ENCODE results near the gene GPR37.

The GPR37 gene, protein sequence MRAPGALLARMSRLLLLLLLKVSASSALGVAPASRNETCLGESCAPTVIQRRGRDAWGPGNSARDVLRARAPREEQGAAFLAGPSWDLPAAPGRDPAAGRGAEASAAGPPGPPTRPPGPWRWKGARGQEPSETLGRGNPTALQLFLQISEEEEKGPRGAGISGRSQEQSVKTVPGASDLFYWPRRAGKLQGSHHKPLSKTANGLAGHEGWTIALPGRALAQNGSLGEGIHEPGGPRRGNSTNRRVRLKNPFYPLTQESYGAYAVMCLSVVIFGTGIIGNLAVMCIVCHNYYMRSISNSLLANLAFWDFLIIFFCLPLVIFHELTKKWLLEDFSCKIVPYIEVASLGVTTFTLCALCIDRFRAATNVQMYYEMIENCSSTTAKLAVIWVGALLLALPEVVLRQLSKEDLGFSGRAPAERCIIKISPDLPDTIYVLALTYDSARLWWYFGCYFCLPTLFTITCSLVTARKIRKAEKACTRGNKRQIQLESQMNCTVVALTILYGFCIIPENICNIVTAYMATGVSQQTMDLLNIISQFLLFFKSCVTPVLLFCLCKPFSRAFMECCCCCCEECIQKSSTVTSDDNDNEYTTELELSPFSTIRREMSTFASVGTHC

DNA sequence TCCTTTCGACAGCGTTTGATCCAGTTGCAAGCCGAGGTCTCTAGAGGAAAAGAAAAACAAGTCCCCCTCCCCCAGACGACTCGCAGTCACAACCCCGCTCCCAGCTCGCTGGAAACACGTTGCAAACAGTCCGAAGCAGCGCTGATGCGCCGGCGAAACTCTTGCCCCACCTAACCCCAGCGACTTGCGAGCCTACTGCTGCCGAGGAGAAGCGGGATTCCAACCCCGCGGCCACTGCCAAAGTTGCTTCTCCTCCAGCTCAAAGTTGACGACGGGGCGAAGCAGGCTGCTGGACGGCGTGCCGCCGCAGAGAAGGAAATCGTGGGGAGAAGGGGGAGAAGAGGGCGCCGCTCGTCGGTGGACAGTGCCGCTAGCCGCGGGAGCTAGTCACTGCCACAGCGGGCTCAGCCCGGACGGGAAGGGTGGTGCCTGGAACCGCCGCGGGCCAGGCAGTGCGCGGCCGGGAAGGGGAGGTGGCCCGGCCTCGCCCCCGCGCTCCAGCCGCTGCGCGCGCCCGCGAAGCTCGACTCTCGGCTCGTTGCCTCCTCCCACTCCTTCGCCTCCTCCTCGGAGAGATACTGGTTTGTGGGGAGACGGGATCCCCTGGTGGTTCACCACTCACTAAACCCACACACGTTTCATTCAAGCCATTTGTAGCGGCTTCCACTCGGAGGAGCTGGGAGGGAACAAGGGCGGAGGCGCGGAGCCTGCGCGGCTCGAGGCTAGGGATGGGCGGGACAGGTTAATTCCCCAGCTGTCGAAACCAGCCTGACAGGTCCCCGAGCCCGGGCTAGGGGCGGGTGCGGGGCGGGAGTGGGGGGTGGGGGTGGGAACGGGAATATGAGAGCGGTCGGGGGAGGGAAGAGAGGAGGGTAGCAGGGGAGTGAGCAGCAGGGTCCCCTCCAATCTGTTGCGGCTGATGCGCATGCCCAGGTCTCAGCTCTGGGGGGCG, at the start of gene GPR37:
GPR37 (minus strand) TSS at position 392 of the 952 bp plus-strand sequence. CDS start 816 bp downstream, outside the sequence.
- no peak for DNase-seq (ENCODE audit: extremely low read depth in 1 of 2, low read depth in 1 of 2)

DNA sequence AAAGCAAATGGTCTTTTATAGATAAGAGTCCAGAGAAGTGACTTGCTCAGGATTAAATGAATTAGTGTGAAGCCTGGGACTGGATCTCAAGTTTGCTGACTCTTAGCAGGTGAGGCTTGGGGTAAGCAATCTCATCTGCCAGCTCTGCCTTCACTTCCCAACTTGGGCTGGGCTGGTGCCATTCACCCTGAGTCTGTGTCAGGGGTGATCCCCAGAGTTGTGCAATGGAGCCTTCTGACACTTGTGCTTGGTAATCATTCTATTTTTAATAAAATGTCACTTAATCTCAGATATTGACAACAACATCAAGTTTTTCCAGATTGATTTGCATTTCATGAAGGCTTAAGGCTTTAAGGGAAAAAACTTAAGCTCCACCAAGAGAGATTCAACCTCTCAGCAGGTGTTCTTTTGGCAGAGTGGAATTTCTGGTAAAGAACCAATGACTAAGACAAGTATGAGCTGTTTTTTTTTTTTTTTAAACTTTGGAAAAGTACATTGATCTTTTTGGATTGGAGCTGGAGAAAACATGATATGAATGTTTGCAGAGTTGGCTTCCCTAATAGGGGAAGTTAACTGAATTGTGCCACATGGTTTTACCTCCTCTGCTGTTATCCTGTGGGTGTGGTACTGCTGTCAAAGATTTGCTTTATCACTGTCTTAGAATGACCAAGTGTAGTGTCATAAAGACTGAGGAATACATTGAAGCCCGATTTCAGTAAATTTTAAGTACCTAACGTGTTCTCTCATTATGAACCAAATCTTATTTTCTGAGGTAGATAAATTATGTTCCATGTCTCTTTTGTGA, 48.6 kb upstream of the GPR37 start:
- no peak for DNase-seq (ENCODE audit: extremely low read depth in 1 of 2, low read depth in 1 of 2)

DNA sequence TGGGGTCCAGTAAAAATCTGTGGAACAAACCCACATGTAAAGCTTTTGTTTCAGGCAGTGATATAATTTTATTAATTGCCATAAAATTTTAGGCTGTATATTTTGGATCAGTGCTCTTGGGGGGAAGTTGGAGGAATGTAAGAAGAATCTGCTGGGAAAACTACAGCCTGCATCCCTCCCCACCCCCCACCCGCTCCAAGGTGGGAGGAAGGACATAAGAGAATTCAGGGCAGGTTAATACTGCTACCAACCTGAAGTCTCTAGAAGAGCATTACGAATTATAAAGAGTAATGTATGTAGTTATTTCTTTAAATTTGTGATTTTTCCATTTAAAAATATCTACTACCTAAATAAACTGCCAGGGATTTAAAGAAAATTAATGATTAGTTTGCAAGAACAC, 47.2 kb upstream of the GPR37 start:
- no peak for DNase-seq (ENCODE audit: extremely low read depth in 1 of 2, low read depth in 1 of 2)

DNA sequence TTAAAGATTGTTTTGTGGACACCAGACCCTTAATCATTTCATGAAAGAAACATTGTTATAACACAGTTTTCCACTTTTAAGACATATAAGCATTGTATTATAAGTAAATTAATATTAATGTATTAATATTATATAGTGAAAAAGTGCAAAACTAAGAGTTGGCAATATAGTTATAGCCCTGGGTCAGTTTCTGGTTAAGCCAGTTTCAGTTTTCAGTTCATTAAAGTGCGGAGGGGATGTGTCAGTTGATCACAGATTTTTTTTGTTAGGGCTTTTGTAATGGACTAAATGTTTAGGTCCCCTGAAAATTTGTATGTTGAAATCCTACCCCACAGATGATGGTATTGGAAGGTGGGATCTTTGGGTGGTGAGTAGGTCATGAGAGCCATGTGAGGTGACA, 45.7 kb upstream of the GPR37 start:
- no peak for DNase-seq (ENCODE audit: extremely low read depth in 1 of 2, low read depth in 1 of 2)

DNA sequence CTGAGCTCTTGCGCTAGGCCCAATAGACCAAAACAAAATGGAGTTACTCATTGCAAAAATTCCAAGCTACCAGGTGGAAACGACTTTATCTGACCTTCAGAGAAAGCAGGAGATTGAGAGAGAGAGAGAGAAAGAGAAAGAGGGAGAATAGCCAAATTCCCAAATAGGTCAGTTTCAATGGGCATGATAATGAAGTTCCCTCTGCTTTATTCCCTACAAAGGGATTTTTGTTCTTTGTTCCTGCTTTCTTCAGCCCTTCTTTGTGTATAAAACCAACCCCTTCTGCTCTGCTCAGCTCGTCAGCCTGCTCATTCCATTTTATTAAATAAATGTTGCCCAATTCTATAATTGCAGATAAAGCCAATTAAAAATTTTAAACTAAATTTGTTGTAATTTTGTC, 45.0 kb upstream of the GPR37 start:
- no peak for DNase-seq (ENCODE audit: extremely low read depth in 1 of 2, low read depth in 1 of 2)

DNA sequence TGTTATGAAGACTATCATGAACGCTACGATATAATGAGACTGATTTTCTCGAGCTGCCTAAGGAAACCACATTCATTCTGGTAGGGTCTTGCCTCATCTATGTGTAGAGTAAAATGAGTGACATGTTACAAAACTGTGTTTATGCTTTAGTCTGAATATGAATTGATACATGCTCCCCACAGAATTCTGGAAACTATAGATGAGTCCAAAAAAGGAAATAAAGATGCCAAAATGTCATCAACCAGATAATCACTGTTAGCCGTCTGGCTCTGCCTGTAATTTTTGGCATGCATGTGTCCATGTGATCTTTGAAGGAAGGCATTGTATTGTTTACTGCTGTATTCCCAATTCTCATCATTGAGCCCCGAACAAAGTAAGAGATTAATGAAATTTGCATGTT, 42.6 kb upstream of the GPR37 start:
- DNase-seq (ENCODE audit: extremely low read depth in 1 of 2, low read depth in 1 of 2), result no peak

DNA sequence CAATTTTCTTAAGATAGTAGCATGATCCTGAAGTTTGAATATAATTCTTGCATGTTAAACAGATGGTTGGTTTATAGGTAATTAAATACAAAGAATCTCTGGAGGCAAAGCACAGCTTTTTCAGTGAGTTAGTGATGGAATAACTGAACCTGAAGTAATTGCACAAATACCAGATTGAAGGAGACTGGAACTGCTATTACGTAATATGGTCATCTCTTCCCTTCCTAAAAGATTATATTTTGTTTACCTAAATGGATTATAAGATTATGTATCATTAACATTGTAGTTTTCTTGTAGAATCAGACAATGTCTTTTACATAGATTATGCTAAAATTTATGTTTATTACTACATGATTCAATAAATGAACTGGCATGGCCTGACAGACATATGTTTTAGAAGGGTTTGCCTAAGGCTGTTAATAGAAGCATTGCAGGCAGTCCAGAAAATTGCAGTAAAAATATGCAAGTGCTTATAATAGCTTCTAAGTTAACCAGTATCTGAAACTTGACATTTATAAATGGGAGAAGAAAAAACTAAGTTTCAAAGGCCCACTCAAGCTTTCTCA, 35.8 kb upstream of the GPR37 start:
- no peak for DNase-seq (ENCODE audit: extremely low read depth in 1 of 2, low read depth in 1 of 2)

DNA sequence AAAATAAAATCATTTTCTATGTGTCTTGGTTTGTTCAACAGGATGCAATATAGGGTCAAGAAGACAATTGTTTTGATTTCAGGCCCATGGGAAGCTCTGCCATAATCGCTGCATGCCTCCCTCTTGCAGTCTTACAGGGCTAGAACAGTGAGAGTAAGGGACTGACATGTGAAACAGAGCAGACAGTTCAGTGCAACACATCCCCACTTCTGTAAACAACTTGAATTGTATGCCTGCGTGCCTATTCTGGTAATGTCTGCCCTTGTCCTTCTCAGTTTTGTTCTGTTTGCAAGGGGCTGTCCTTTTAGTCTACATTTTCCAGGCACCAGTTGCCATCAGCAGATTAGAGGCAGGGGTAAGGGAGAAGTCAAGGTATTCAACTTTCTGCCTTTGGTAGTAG, 34.8 kb upstream of the GPR37 start:
- no peak for DNase-seq (ENCODE audit: extremely low read depth in 1 of 2, low read depth in 1 of 2)

DNA sequence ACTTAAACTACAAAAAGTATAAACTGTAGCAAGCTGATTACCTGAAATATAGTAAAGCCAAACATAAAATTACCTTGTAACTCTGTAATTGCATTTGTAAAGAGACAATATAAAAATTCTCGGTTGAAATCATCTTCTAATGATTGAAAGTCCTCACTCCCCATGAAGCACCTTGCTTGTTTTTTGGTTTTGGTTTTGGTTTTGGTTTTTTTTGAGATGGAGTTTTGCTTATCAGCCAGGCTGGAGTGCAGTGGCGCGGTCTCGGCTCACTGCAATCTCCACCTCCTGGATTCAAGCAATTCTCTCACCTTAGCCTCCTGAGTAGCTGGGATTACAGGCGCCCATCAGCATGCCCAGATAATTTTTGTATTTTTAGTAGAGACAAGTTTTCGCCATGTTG, 33.9 kb upstream of the GPR37 start:
- DNase-seq (ENCODE audit: extremely low read depth in 1 of 2, low read depth in 1 of 2), result no peak

DNA sequence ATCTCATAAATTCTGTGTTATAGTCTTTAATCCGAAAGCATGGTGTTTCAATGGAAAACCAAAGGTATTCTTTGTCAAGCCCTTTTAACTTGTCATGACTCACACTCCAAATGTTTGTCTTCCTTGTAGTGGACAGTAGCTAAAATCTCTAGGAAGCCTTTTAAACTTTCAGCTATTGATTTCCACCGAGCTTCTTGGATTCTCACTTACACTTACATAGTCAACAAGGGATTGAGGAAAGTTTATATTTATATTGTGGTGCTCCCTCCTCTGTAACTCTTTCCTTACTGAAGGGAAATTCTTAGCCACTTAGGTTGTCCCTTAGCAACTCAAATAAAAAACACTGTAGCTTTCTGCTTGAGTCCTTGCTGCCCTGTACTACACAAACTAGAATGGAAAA, 31.2 kb upstream of the GPR37 start:
- no peak for DNase-seq (ENCODE audit: extremely low read depth in 1 of 2, low read depth in 1 of 2)

DNA sequence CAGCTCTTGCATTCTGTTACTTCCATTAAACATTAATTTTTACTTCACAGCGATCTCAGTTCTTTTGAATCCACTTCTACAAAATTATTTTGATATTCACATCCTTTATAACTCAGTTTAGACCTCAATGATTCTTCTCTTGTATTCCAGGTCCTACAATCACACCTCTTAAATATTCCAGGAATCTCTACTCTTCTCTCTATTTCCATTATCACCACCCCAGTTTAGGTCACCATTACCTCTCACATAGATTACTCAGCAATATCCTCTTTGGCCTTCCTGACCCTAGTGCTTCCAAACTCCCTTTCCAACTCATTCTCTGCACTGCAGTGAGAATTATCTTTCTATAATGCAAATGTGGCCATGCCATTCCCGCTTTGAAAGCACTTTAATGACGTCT, 27.1 kb upstream of the GPR37 start:
- no peak for DNase-seq (ENCODE audit: extremely low read depth in 1 of 2, low read depth in 1 of 2)

DNA sequence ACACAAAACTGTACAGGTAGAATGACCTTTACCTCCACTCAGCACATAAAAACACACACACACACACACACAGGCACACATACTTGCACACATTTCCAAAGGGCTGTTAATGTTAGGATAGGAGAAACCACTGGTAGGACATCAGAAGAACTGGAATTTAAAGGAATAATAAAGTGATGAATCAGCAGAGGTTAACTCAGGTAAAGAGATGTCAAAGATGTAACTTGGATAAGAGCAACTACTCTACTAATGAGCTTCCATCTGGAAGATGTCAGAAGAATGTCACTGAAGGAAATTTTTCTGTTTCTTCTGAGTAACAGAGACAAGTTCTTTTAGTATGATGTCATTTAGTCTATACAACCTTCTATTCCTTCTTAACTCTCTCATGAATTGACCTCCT, 26.4 kb upstream of the GPR37 start:
- DNase-seq (ENCODE audit: extremely low read depth in 1 of 2, low read depth in 1 of 2), result no peak

DNA sequence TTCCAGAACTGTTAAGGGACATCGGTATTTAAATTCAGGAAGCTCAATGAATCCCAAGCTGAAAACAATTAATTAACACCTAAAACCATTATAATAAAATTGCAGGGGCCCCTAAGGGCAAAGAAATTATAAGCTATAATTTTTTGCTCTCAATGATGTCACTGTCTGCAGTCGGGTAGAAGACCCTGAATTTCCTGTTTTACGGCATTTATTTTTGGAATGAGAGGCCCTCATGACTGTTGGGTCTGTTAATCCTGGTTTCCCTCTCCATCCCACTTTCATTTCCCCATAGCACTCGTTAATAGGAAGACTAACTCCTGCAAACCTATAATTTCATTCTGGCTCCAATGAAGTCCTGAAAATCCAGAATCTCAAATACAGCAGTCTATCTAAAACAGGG, 25.8 kb upstream of the GPR37 start:
- DNase-seq (ENCODE audit: extremely low read depth in 1 of 2, low read depth in 1 of 2), result no peak

DNA sequence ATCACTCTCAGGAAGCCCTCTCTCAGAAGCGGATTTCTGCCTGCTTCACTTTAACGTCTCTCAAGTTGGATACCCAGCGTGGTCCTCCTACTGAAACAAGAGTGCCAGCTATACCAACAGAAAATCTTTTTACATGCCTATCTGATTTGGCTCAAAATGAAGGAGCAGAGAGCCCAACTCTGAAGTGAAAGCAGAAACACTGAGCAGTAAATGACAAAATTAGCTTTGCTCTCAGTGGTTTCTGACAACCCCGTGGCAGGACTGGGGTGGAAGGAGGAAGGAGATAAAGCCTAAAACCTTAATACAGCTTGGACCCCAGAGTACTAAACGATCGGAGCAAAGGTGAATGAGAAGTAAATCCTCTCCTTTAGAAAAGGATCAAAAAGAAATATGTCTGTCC, 25.1 kb upstream of the GPR37 start:
- DNase-seq (ENCODE audit: extremely low read depth in 1 of 2, low read depth in 1 of 2), result no peak

DNA sequence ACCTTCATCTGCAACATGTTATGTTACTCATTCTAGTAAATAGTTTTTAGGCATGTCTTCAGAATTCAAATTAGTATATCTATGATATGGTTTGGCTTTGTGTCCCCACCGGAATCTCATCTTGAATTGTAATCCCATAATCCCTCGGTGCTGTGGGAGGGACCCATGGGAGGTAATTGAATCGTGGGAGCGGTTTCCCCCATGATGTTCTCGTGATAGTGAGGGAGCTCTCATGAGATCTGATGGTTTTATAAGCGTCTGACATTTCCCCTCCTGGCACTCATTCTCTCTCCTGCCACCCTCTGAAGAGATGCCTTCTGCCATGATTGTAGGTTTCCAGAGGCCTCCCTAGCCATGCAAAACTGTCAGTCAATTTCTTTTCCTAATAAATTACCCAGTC, 20.4 kb upstream of the GPR37 start:
- no peak for DNase-seq (ENCODE audit: extremely low read depth in 1 of 2, low read depth in 1 of 2)

DNA sequence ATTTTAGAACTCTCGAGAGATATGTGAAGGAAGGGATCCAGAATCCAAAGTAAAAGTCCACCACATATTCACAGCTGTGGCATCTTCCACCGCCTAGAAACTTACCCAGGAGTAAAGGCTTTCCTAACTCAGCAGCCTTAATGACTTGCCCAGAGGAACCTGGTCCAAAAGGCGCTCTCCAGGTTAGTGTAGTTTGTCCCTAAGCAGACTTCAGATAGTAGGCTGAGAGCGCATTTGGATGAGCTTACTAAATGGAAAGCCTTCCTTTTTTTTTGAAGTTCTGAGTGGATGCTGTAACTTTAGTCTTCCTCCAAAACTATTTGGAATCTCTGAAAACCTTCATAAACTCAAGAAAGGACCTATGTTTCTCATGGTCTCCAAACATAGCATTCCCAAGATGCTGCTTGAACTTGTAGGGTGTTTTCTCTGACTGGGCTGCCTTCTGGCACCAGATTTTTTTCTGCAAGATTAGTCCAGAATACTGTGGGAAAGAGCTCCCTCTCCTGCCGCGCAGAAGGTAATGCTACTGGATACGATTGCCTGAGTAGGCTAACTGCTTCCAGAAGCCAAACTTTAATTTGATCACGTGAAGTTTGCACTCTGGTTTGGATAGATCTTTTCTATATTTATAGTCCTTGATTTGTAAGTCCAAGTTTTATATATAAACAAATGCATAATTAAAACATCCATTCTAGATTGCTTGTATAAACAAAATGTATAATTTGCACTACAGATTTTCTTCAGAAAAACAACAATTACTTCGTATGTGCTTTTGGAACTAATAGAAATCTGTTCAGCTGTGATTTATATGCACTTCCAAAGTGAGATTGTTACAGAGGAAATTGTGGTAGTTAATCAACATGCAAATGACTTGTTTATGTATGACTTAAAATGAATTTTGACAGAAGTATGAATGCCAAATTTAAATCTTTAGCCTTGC, 19.6 kb upstream of the GPR37 start:
- no peak for DNase-seq (ENCODE audit: extremely low read depth in 1 of 2, low read depth in 1 of 2)

DNA sequence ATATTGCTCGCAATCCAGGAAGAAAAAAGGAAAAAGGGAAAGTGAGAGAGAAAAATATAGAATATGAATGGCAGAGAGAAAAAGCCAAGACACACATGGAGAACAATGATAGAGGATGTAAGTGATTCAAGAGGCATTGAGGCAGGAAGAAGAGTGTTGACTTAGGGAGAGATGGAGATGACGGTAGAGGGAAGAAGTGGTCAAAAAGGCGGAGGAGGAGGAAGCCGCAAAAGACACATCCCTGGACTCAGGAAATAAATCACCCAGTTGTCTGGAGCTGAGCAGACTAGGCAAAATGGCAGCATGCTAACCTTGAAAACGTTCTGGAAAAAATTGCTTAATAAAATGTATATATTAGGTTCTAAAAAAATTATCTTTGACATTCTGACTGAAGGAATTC, 17.7 kb upstream of the GPR37 start:
- DNase-seq (ENCODE audit: extremely low read depth in 1 of 2, low read depth in 1 of 2), result no peak

DNA sequence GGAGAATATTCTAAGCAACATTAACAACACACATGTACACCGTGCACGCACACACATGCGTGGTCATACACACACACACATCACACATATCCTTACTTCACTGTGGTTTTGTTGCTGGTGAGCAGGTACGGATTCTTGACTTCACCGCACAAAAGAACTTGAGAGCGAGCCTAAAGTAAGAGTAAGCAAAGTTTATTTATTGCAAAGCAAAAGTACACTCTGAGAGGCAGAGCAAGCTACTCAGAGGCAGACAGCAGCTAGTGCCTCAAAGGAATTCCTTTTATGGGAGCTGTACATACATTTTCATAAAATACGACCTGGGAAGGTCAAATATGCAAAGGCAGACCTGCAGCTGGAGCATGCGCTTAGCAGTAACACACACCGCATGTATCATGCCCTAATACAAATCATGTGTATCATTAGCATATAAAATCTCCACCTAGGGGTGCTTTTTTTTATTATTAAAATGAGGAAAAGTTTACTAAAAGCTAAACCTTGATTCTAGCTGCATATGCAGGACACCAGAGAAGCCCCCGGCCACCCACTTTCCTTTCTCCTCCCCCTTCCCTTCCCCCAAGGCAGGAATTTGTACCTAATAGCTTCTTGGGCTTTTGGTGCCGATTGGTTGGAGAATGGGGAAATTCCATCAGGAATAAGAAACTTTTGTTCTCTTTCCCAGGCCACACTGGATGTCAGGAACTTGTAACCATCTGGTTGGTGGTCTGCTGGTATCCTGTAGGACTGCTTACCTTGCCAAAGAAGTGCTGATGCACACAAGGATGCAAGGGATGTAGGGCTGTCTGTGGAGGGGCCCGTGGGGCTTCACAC, 16.5 kb upstream of the GPR37 start:
- DNase-seq (ENCODE audit: extremely low read depth in 1 of 2, low read depth in 1 of 2), result no peak
